Measurements from ENCODE around the gene GAK. TPM values are rescaled to one million over a fixed set of nuclear protein-coding genes. Genes with fewer than 3 reads are reported as not detected.
A peak's percentile ranks its signal among the peaks of the same experiment; 100 is the strongest.

The GAK gene
- total and polyA plus RNA-seq, 5 donors = 35.5 to 45.6 (median 39.4) TPM

DNA sequence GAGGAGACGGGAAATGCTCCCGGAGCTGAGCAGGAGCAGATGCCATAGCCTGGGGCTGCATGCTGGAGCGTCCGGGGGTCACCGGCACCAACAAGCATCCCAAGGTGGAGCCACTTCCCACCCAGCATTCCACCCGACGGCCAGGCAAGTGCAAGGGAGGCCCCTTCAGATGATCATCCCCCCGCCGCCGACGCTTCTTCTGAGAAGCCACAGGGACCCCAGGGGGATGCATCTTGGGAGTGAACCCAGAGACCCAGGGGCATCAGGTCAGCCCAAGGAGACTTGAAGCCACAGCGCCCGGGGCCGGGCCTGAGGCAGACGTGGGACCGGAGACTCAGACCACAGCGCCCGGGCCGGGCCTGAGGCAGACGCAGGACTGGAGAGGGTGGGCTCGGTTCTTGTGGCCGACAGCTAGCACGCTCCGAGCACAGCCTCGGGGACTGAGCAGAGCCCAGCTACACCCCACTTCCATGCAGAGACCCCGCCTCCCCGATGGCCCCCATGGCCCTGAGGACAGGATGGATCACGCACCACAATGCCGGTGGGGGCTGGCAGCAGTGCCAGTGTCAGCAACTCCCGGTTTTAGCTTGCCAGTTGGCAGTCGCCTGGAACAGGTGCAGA lies 73.2 kb downstream of the GAK start:
- ATAC-seq (peak; percentile 20 to 42), DNase-seq (peak in 2 of 3 donors; percentile 10 to 49)
- WGBS = 95% methylated on average over 31 of the region's 31 CpGs
- Histone ChIP-seq H3K4me3 (ENCODE audit: low read length) (no peak overlapping the region), H3K4me1 (ENCODE audit: control insufficient read depth, insufficient read depth, low read length) (no peaks in the 10 kb centered on the region), H3K27me3 (ENCODE audit: control insufficient read depth, insufficient read depth) (no peaks in the 10 kb centered on the region), H3K9me3 (ENCODE audit: control insufficient read depth, low read length) (no peaks in the 10 kb centered on the region), H3K27ac (ENCODE audit: low read length) (no peak overlapping the region)
- intact Hi-C loops (cut with DNase I) = no loop called here

DNA sequence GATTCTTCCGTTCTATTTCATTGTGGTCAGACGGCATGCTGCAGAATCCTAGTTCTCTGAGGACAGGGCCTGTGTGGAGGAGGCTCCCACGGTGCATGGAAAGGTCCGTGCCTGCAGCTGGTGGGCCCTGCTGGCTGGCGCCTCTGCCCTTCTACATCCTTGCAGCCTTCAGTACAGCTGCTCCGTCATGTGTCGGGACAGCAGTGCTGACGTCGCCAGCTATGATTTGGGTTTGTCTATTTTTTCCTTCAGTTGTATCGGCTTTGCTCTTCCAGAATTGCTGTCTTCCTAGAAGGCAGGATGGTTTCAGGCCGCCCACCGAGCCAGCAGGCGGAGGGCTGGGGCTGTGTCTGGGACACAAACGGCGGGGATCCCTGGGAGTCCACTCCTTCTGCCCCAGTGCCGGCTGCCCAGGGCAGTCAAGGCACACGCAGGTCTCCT lies 74.1 kb downstream of the GAK start:
- ATAC-seq = no peak
- Histone ChIP-seq H3K27ac (ENCODE audit: low read length) (no peak overlapping the region), H3K27me3 (ENCODE audit: control insufficient read depth, insufficient read depth) (no peaks in the 10 kb centered on the region), H3K9me3 (ENCODE audit: control insufficient read depth, low read length) (no peaks in the 10 kb centered on the region), H3K4me1 (ENCODE audit: control insufficient read depth, insufficient read depth, low read length) (no peaks in the 10 kb centered on the region), H3K4me3 (ENCODE audit: low read length) (no peak overlapping the region)
- intact Hi-C loops (cut with DNase I) = no loop called here
- DNase-seq = peak in 2 of 3 donors; percentile 7 to 37
- 95% methylated on average over 17 of the region's 17 CpGs for WGBS

DNA sequence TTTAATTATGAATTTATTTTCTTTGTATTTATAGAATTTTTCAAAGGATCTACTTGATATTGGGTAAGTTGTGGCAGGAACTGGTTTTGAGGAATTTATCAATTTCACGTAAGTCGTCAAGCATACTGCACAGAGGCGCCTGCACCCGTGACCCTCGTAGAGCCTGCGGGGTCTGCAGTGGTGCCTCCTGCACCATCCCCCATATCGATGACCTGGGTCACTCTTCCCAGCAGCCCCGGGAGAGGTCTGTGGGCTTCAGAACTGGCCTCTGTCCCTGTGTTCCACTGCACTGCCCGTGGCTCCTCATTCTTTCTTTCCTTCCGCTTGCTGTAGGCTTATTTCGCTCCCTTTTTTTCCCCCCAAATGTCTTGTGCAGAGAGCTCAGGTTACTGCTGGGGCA lies 74.7 kb downstream of the GAK start:
- Histone ChIP-seq H3K9me3 (ENCODE audit: control insufficient read depth, low read length) (no peaks in the 10 kb centered on the region), H3K27ac (ENCODE audit: low read length) (no peak overlapping the region), H3K27me3 (ENCODE audit: control insufficient read depth, insufficient read depth) (no peaks in the 10 kb centered on the region), H3K4me3 (ENCODE audit: low read length) (no peak overlapping the region), H3K4me1 (ENCODE audit: control insufficient read depth, insufficient read depth, low read length) (no peaks in the 10 kb centered on the region)
- DNase-seq = peak in 1 of 3 donors; percentile 21
- WGBS = 93% methylated on average over 11 of the region's 11 CpGs
- intact Hi-C loops (cut with DNase I) = no loop called here
- ATAC-seq = no peak

DNA sequence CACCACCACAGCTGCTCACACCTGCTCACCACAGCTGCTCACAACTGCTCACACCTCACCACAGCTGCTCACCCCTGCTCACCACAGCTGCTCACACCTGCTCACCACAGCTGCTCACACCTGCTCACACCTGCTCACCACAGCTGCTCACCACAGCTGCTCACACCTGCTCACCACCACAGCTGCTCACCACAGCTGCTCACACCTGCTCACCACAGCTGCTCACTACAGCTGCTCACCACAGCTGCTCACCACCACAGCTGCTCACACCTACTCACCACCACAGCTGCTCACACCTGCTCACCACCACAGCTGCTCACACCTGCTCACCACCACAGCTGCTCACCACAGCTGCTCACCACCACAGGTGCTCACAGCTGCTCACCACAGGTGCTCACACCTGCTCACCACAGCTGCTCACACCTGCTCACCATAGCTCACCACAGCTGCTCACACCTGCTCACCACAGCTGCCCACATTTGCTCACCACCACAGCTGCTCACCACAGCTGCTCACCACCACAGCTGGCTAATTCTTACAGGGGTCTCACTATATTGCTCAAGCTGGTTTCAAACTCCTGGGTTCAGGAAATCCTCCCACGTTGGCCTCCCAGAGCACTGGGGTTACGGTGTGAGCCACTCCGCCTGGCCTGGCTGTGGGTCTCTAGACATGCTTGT lies 75.8 kb downstream of the GAK start:
- intact Hi-C loops (cut with DNase I) = no loop called here
- DNase-seq (peak in 1 of 3 donors; percentile 5), ATAC-seq (no peak)
- H3K4me3 ChIP-seq (ENCODE audit: low read length) = no peak overlapping the region
- H3K27me3 ChIP-seq (ENCODE audit: control insufficient read depth, insufficient read depth) = no peaks in the 10 kb centered on the region
- no peaks in the 10 kb centered on the region for H3K9me3 ChIP-seq (ENCODE audit: control insufficient read depth, low read length)
- H3K4me1 ChIP-seq (ENCODE audit: control insufficient read depth, insufficient read depth, low read length) = no peaks in the 10 kb centered on the region
- H3K27ac ChIP-seq (ENCODE audit: low read length) = no peak overlapping the region
- 98% methylated on average over 3 of the region's 3 CpGs for WGBS

DNA sequence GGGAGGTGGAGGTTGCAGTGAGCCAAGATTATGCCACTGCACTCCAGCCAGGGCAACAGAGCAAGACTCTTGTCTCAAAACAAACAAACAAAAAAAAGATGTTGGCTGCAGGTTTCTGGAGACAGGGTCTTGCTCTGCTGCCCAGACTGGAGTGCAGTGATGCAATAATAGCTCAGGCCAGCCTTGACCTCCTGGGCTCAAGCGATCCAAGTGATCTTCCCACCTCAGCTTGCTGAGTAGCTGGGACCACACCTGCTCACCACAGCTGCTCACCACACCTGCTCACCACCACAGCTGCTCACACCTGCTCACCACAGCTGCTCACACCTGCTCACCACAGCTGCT lies 76.3 kb downstream of the GAK start:
- Histone ChIP-seq H3K4me1 (ENCODE audit: control insufficient read depth, insufficient read depth, low read length) (no peaks in the 10 kb centered on the region), H3K27me3 (ENCODE audit: control insufficient read depth, insufficient read depth) (no peaks in the 10 kb centered on the region), H3K9me3 (ENCODE audit: control insufficient read depth, low read length) (no peaks in the 10 kb centered on the region), H3K4me3 (ENCODE audit: low read length) (no peak overlapping the region), H3K27ac (ENCODE audit: low read length) (no peak overlapping the region)
- ATAC-seq (no peak), DNase-seq (no peak)
- intact Hi-C loops (cut with DNase I) = no loop called here
- WGBS = 57% methylated on average over 1 of the region's 1 CpG

DNA sequence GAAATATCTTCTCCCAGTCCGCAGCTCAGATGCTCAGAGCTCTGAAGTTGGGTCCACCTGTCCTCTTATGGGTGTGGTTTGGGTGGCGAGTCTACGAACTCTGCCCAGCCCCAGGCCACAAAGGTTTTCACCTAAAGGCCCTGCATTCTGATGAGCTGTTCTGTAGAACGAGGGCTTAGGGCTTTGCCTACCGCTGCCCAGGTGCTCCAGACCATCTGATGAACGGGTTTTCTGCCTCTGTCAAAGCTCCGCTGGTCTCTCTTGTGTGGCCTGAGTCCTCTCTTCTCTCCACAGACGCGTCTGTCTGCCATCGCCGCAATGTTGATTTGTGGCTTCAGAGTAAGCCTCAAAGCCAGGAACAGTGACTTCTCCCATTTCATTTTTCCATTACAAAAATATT lies 77.8 kb downstream of the GAK start:
- Histone ChIP-seq H3K4me3 (ENCODE audit: low read length) (no peak overlapping the region), H3K27me3 (ENCODE audit: control insufficient read depth, insufficient read depth) (no peaks in the 10 kb centered on the region), H3K9me3 (ENCODE audit: control insufficient read depth, low read length) (no peaks in the 10 kb centered on the region), H3K27ac (ENCODE audit: low read length) (no peak overlapping the region), H3K4me1 (ENCODE audit: control insufficient read depth, insufficient read depth, low read length) (no peaks in the 10 kb centered on the region)
- ATAC-seq = no peak
- DNase-seq = peak in 1 of 3 donors; percentile 1
- intact Hi-C loops (cut with DNase I) = no loop called here
- 93% methylated on average over 11 of the region's 11 CpGs for WGBS

DNA sequence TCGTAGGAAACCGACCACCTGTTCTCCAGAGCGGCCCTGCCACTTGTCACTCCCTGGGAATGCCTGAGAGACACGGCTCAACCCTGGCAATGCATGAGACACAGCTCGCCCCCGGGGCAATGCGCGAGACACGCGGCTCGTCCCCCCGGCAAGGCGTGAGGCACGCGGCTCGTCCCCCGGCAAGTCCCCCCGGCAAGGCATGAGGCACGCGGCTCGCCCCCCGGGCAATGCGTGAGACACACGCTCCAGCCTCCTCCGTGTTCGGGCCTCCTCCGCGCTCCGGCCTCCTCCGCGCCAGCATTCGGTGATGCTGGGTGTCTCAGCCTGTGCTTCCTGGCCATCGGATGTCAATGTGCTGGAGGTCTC lies 78.7 kb downstream of the GAK start:
- intact Hi-C loops (cut with DNase I) = no loop called here
- Histone ChIP-seq H3K27me3 (ENCODE audit: control insufficient read depth, insufficient read depth) (no peaks in the 10 kb centered on the region), H3K4me1 (ENCODE audit: control insufficient read depth, insufficient read depth, low read length) (no peaks in the 10 kb centered on the region), H3K9me3 (ENCODE audit: control insufficient read depth, low read length) (no peaks in the 10 kb centered on the region), H3K27ac (ENCODE audit: low read length) (no peak overlapping the region), H3K4me3 (ENCODE audit: low read length) (no peak overlapping the region)
- DNase-seq (peak in 2 of 3 donors; percentile 4 to 56), ATAC-seq (no peak)
- WGBS = 96% methylated on average over 33 of the region's 33 CpGs

DNA sequence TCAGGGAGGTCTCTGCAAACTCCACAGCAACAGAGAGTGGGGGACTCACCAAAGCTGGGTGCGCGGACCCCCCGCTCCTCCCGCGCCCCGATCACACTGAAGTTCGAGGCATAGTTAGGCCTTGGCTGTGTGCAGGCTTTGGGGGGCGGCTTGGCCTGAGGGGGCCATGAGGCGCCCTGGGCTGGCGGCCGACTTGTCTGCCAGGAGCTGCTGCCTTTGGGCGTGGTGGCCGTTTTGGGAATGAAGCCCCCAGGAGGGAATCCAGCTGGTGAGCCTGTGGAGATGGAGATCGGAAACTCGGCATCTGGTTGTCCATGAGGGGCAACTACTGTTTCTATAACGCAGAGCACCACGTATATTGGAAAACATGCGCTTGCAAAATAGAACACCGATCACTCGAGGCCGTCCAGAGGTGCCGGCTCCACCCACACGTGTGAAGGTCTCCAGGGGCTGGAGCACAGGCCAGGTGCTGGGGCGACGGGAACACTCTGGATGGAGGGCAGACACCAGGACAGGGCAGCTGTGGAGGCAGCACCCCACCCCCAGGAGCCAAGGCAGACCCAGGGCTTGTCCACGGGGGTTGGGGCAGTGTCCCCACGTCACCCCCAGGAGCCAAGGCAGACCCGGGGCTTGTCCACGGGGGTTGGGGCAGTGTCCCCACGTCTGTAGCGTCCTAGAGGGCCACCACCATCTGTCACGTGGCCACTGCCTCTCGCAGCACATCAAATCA lies 80.2 kb downstream of the GAK start:
- Histone ChIP-seq H3K27ac (ENCODE audit: low read length) (no peak overlapping the region), H3K4me3 (ENCODE audit: low read length) (no peak overlapping the region), H3K4me1 (ENCODE audit: control insufficient read depth, insufficient read depth, low read length) (no peaks in the 10 kb centered on the region), H3K9me3 (ENCODE audit: control insufficient read depth, low read length) (no peaks in the 10 kb centered on the region), H3K27me3 (ENCODE audit: control insufficient read depth, insufficient read depth) (no peaks in the 10 kb centered on the region)
- ATAC-seq (no peak), DNase-seq (peak; percentile 6 to 57 (median 54))
- intact Hi-C loops (cut with DNase I) = no loop called here
- WGBS = 96% methylated on average over 33 of the region's 33 CpGs

DNA sequence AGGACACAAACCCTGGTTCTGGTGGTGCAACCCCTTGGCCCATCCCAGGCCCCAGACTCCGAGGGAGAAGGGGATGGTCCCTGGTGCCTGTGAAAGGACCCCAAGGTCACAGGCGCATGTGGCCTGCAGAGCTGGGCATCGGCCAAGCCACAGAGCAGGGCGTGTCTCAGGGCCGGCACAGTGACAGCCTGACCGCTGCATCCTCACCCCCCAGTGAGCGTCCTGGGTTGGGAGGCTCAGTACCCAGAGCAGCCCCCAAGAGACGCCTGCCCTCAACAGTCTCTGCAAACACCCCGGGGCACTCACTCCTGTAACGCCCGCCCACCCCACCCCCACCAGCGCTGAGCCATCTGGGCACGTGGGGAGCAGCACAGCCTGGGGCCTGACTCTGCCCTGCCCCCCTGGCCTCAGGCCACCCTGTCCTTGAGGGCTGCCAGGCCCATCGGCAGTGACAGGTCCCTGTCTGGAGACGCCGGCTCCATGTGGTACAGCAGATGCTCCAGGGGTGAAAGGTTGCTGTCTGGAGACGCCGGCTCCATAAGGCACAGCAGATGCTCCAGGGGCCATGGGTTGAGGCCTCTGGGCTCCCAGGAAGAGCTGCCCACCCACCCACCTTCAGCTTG lies 81.7 kb downstream of the GAK start:
- no peak for ATAC-seq
- whole genome bisulfite sequencing = 90% methylated on average over 18 of the region's 18 CpGs
- intact Hi-C loops (cut with DNase I) = no loop called here

DNA sequence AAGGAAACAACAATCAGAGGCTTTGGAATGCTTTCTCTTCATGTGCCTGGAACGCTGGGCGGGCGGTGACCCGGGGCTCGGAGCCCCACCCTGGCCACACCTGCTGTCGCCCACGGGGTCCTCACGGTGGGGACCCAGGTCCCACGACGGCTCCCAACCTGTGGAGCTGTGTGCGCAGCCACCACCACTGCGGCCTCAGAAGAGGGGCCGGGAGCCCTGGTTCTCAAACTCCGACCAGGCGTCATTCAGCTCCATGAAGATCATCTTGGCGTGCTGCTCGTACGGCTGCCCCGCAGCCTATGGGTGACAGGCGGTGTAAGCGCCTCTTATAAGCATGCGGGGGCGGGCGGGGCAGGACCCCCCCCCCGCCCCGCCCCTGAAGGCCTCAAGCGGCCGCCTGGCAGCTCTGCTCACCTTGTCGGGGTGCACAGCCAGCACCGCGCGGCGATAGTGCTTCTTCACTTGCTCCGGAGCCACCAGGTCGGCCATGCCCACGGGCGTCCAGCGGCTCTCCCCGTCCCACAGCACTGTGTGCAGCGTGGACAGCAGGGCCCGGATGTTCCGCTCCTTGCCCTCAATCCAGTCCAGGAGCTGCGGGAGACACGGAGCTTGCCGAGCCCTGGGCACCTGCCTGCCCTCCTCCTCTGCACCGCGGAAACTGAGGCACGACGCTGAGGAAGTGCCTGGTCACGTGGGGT lies 82.5 kb downstream of the GAK start:
- Histone ChIP-seq H3K27ac (ENCODE audit: low read length) (no peak overlapping the region), H3K27me3 (ENCODE audit: control insufficient read depth, insufficient read depth) (no peaks in the 10 kb centered on the region), H3K4me1 (ENCODE audit: control insufficient read depth, insufficient read depth, low read length) (no peaks in the 10 kb centered on the region), H3K4me3 (ENCODE audit: low read length) (no peak overlapping the region), H3K9me3 (ENCODE audit: control insufficient read depth, low read length) (no peaks in the 10 kb centered on the region)
- 96% methylated on average over 50 of the region's 50 CpGs for WGBS
- DNase-seq (peak in 2 of 3 donors; percentile 10 to 46), ATAC-seq (no peak)
- intact Hi-C loops (cut with DNase I) = no loop called here

More for the DNA sequence above, 81.7 kb downstream of the GAK start:
- H3K9me3 ChIP-seq (ENCODE audit: control insufficient read depth, low read length) = no peaks in the 10 kb centered on the region
- no peak overlapping the region for H3K4me3 ChIP-seq (ENCODE audit: low read length)
- peak in 2 of 3 donors; percentile 12 to 44 for DNase-seq
- H3K27me3 ChIP-seq (ENCODE audit: control insufficient read depth, insufficient read depth) = no peaks in the 10 kb centered on the region
- no peaks in the 10 kb centered on the region for H3K4me1 ChIP-seq (ENCODE audit: control insufficient read depth, insufficient read depth, low read length)
- no peak overlapping the region for H3K27ac ChIP-seq (ENCODE audit: low read length)

All from right cardiac atrium (tissue), 5 donors.